T-helper 17 cell (primary cell): ENCODE data around the gene VWA5B1. TPM values are rescaled to one million over a fixed set of nuclear protein-coding genes. Genes with fewer than 3 reads are reported as not detected.

Experiments
- ATAC-seq: fragments of 150-1000 bp; cut with Tn5 transposase; 2 replicates; pipeline ENCODE4 v1.10.0; 2021; ENCODE audit warnings: mild to moderate bottlenecking, moderate library complexity
- DNase-seq, 3 donors: peaks; one replicate each; pipeline versions ENCODE4 v3.0.0 to v3.0.0-alpha.2; 2020 to 2021
- H3K9me3 ChIP-seq: one replicate; pipeline ENCODE4 v1.7.0; 2013; ENCODE audit warnings: low read length, mild to moderate bottlenecking; ENCODE audit not compliant: control insufficient read depth, poor library complexity, severe bottlenecking
- H3K27ac Mint-ChIP-seq: one replicate; pipeline ENCODE4 v1.8.0; 2022; ENCODE audit warnings: mild to moderate bottlenecking, moderate library complexity, mixed read lengths
- H3K27me3 Mint-ChIP-seq: one replicate; pipeline ENCODE4 v1.8.0; 2022; ENCODE audit warnings: mixed read lengths
- H3K36me3 Mint-ChIP-seq: one replicate; pipeline ENCODE4 v1.8.0; 2022; ENCODE audit warnings: low read depth, mixed read lengths
- H3K4me1 Mint-ChIP-seq: one replicate; pipeline ENCODE4 v1.8.0; 2022; ENCODE audit warnings: mild to moderate bottlenecking, mixed read lengths
- H3K4me3 Mint-ChIP-seq: one replicate; pipeline ENCODE4 v1.8.0; 2022; ENCODE audit warnings: mild to moderate bottlenecking, moderate library complexity, mixed read lengths
- total RNA-seq, 4 donors: library from RNA in 2 of 4; stranded (reverse) in 2 of 4; gene quantifications; one replicate each; pipeline ENCODE4 v1.2.3 and lab custom pipeline; 2022 to 2026

The VWA5B1 gene
- total RNA-seq, 2 donors from 2014 or later: 0.13 to 0.15 TPM

DNA sequence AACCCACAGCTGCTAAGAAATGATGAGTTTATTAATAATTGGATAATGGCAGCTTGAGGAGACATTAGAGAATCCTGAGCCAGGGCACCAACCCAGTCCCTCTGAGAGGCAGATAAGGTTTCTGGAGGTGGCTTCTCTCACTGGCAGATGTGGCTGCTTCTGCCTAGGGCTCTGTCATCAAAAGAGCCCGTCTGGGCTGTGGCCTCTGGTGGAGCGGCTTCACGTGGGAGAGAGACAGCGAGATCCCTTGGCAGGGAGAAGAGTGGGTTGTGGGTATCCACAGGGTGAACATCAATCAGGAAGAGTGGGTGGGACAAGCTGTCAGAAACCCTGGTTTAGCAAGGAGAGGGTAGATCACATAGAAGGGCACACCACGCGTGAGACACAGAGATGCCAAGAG, 30.0 kb downstream of the VWA5B1 start:
- H3K36me3 Mint-ChIP-seq: peaks cover 12% of the 10 kb centered on the region
- H3K4me3 Mint-ChIP-seq: peak overlapping the region; percentile 92
- peaks cover 4% of the 10 kb centered on the region for H3K27me3 Mint-ChIP-seq
- peaks cover 32% of the 10 kb centered on the region for H3K4me1 Mint-ChIP-seq
- peak overlapping the region; percentile 98 for H3K27ac Mint-ChIP-seq
- ATAC-seq (no peak), DNase-seq (no peak)
- H3K9me3 ChIP-seq: no peaks in the 10 kb centered on the region

DNA sequence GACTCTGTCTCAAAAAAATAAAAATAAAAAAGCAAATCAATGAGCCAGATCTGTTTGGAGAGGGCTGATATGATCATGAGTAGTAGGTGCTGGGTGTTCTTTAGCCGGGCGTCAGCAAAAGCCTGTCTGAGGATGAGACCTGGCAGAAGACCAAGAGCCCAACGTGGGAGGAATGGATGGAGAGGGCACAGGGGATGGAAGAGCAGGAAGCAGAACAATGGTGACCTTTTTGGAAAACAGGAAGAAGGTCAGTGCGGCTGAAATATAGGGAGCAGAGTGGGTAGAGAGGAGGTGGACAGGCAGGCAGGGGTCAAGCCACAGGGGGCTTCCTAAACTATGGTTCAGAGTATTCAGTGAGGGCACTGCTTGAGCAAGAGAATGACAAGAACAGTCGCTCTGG, 30.9 kb downstream of the VWA5B1 start:
- Mint-ChIP-seq H3K27ac (peak overlapping the region; percentile 98), H3K4me3 (peak overlapping the region; percentile 92), H3K4me1 (peaks cover 32% of the 10 kb centered on the region), H3K27me3 (peaks cover 7% of the 10 kb centered on the region), H3K36me3 (peaks cover 12% of the 10 kb centered on the region)
- no peak for ATAC-seq
- H3K9me3 ChIP-seq: no peaks in the 10 kb centered on the region
- no peak for DNase-seq

DNA sequence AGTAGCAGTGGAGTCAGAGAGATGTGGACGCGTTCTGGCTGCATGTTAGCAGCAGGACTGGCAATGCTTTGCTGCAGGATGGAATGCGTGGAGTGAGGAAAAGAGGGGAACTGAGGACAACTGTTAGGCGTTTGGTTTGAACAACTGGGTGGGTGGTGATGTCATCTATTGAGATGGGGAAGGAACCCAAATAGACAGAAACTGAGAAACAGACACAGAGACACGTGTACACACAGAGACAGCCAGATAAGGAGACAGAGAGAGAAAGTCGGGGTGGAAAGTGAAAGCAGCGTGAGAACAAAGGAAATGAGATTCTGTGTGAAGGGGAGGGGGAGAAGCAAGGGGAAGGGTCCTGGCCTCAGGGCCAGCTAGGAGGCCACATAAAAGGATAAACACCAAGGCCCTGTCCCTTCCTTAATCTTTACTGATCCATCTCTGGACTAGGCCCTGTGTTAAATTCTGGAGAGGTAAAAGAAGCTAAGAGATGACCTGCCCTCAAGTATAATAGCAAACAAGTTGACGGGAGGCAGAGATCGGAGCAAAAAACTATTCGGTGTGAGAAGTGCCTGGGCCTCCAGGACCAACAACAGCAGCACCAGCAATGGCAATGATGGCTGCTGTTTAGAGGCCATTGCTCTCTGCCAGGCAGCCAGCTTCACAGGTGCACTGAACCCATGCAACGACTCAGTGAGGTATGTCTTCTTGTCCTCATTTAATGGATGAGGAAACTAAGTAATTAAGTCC, 31.6 kb downstream of the VWA5B1 start:
- peaks cover 12% of the 10 kb centered on the region for H3K36me3 Mint-ChIP-seq

DNA sequence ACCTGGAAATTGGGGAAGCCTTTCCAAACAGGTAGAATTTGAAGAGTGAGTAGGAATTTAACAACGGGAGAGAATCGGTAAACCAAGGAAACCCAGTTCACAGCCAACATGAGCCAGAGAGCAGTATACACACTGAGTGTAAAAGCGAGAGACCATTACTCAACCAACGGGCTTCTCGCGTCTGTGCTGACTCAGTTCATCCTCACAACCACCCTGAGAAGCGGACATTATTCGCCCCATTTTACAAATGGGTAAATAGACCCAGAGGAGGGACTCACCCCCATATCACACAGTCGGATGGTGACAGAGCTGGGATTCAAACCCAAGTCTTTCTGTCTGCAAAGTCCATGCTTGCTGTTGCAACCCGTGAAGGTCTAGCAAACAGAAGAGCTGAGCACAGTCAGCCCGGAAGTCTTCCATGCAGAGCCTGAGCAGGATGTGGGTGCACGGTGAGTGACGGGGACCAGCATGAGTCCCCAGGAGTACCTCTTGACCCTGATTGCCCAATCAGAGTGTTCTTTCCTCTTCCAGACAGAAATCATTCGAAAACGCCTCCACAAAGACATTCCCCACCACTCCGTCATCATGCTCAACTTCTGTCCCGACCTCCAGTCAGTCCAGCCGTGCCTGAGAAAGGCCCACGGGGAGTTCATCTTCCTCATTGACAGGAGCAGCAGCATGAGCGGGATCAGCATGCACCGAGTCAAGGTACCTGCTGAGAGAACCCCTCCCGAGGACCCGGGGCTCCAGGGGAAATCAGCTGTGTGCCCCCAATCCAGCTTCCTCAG, 32.3 kb downstream of the VWA5B1 start:
- peak; percentile 93 for ATAC-seq
- peaks cover 33% of the 10 kb centered on the region for H3K4me1 Mint-ChIP-seq

More for the DNA sequence above, 31.6 kb downstream of the VWA5B1 start:
- ATAC-seq (peak; percentile 57), DNase-seq (no peak)
- Mint-ChIP-seq H3K4me3 (peak overlapping the region; percentile 92), H3K27ac (peak overlapping the region; percentile 98), H3K4me1 (peaks cover 32% of the 10 kb centered on the region), H3K27me3 (peaks cover 12% of the 10 kb centered on the region)
- H3K9me3 ChIP-seq: no peaks in the 10 kb centered on the region

DNA sequence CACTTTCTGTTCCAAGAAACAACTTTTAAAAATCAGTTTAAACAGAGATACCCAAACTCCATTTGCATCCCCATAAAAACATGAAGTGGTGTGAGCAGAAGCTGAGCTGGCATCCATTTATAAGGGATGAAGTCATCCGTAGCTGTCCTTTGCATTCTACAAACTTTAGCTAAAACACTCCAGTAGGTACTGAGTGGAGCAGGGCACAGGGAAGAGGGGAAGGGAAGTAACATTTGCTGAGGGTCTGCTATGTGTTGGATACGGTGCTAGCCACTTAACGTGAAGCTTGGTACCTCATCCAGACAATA, 32.9 kb downstream of the VWA5B1 start:
- peaks cover 33% of the 10 kb centered on the region for H3K4me1 Mint-ChIP-seq
- H3K27me3 Mint-ChIP-seq: peaks cover 23% of the 10 kb centered on the region
- H3K4me3 Mint-ChIP-seq: peak overlapping the region; percentile 92
- no peak for ATAC-seq
- no peaks in the 10 kb centered on the region for H3K9me3 ChIP-seq
- DNase-seq: no peak
- H3K36me3 Mint-ChIP-seq: peaks cover 12% of the 10 kb centered on the region
- H3K27ac Mint-ChIP-seq: peak overlapping the region; percentile 98

More for the DNA sequence above, 32.3 kb downstream of the VWA5B1 start:
- peak in 1 of 3 donors; percentile 21 for DNase-seq
- Mint-ChIP-seq H3K36me3 (peaks cover 10% of the 10 kb centered on the region), H3K4me3 (peak overlapping the region; percentile 92), H3K27me3 (peaks cover 19% of the 10 kb centered on the region), H3K27ac (peak overlapping the region; percentile 98)
- H3K9me3 ChIP-seq: no peaks in the 10 kb centered on the region

- no peak for ATAC-seq
- Mint-ChIP-seq H3K4me1 (peaks cover 31% of the 10 kb centered on the region), H3K27me3 (peaks cover 23% of the 10 kb centered on the region)
Observed at GRCh38 chr1:20324704-20325406, 34.2 kb downstream of the VWA5B1 start.

GRCh38 chr1:20325407-20325843, 34.8 kb downstream of the VWA5B1 start:
- H3K27ac Mint-ChIP-seq: no peak overlapping the region
- H3K9me3 ChIP-seq: no peaks in the 10 kb centered on the region
- H3K27me3 Mint-ChIP-seq: peaks cover 23% of the 10 kb centered on the region
- peaks cover 10% of the 10 kb centered on the region for H3K36me3 Mint-ChIP-seq
- peaks cover 31% of the 10 kb centered on the region for H3K4me1 Mint-ChIP-seq
- ATAC-seq: no peak
- no peak for DNase-seq
- H3K4me3 Mint-ChIP-seq: no peak overlapping the region

More at GRCh38 chr1:20324704-20325406, 34.2 kb downstream of the VWA5B1 start:
- Mint-ChIP-seq H3K4me3 (no peak overlapping the region), H3K27ac (no peak overlapping the region), H3K36me3 (peaks cover 10% of the 10 kb centered on the region)
- no peaks in the 10 kb centered on the region for H3K9me3 ChIP-seq
- no peak for DNase-seq

DNA sequence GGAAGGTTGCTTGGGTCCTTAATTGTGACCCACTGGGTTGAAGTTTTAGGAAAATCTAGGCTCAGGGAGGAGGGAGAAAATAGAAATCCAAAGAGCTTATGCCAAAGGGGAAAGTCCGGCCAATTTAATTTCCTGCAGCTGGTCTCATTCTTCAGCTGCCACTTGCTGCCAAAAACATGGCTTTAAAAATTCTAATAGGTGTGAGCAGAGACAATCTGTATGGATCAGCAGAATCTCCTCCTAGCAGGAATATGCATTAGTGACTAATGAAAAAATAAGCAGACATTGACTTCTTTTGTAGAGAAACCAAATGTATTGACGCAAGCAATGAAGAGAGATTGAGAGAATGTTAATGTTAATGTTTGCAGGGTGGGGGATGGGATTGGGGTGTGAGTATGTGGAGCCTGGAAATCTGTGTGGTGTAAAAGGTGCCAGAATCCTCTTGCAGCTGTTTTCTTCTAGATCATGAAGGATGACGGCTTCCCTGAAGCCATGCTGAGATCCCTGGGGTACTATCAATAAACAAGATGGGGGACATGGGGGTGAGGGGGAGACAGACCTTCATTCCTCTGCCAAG, 35.3 kb downstream of the VWA5B1 start:
- Mint-ChIP-seq H3K27ac (no peak overlapping the region), H3K27me3 (peaks cover 23% of the 10 kb centered on the region), H3K4me3 (no peak overlapping the region), H3K36me3 (peaks cover 10% of the 10 kb centered on the region), H3K4me1 (peaks cover 28% of the 10 kb centered on the region)
- no peaks in the 10 kb centered on the region for H3K9me3 ChIP-seq
- no peak for DNase-seq
- ATAC-seq: no peak

DNA sequence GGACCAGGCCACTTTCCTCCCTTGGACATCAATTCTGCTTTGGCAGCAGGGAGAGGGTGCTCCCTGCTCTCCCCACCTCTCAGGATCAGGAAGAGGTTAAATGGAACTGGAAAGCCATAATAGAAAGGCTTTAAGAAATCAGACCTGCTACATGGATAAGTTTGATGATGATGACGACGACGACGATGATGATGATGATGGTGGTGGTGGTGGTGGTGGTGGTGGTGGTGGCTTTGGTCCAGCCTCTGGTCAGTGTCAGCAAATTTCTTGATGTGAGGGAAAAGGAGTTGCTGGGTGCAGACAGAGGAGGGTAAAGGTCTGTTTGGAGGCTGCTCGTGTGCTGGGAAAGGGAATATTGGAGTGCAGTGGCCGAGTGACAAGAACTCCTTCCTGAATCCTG, 36.8 kb downstream of the VWA5B1 start:
- Mint-ChIP-seq H3K36me3 (peaks cover 2% of the 10 kb centered on the region), H3K4me1 (peaks cover 12% of the 10 kb centered on the region), H3K27ac (no peak overlapping the region), H3K27me3 (peaks cover 23% of the 10 kb centered on the region), H3K4me3 (no peak overlapping the region)
- no peak for ATAC-seq
- no peak for DNase-seq
- H3K9me3 ChIP-seq: no peaks in the 10 kb centered on the region

GRCh38 chr1:20328201-20328600, 37.5 kb downstream of the VWA5B1 start:
- Mint-ChIP-seq H3K27ac (no peak overlapping the region), H3K27me3 (peaks cover 23% of the 10 kb centered on the region), H3K36me3 (peaks cover 2% of the 10 kb centered on the region), H3K4me3 (no peak overlapping the region), H3K4me1 (peaks cover 6% of the 10 kb centered on the region)
- DNase-seq (no peak), ATAC-seq (no peak)
- no peaks in the 10 kb centered on the region for H3K9me3 ChIP-seq

GRCh38 chr1:20329793-20330542, 39.3 kb downstream of the VWA5B1 start:
- no peak for DNase-seq
- H3K9me3 ChIP-seq: no peaks in the 10 kb centered on the region
- peaks cover 2% of the 10 kb centered on the region for H3K4me1 Mint-ChIP-seq
- no peak overlapping the region for H3K27ac Mint-ChIP-seq
- H3K4me3 Mint-ChIP-seq: no peak overlapping the region
- peaks cover 2% of the 10 kb centered on the region for H3K36me3 Mint-ChIP-seq
- ATAC-seq: no peak
- peaks cover 23% of the 10 kb centered on the region for H3K27me3 Mint-ChIP-seq

DNA sequence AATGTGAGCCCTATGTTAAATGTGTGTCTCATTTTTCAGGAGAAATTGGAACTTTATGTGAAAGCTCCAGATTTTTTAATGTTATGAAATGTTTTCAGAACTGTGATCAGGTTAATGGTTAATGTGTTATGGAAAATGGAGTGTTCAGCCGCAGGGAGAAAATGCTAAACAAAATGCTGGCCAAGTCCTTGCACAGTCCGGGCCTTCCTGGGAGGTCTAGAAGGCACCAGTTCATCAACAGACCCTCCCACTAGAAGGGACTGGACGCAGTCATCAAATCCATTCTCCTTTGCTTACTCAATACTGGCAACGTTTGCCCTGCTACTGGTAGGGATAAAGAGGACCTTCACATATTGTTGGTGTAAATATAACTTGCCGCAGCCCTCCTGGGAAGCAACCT, 43.4 kb downstream of the VWA5B1 start:
- ATAC-seq: no peak
- Mint-ChIP-seq H3K4me1 (no peaks in the 10 kb centered on the region), H3K36me3 (no peaks in the 10 kb centered on the region), H3K4me3 (no peak overlapping the region), H3K27ac (no peak overlapping the region), H3K27me3 (peaks cover 23% of the 10 kb centered on the region)
- H3K9me3 ChIP-seq: no peaks in the 10 kb centered on the region
- DNase-seq: no peak
